ENCODE measurements around the gene EXOG.

Gene EXOG

DNA sequence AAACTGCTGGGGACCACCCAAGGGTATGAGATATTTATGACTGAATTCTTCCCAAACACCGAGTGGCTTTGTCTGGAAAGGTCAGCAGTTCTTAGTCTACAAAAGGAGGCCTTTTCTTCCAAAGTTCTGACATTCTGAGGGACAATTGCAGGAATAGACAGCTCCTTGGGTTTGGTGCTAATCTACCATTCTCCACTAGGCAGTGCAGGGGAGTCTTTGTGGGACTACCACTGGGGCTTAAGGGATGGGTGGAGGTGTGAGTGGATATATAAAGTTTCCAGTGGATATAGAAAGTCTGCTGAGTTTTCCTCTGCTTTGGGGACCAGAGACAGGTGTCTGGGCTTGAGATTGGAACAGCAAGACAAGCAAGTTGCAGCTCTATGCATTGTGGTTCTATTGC lies 62.7 kb downstream of the EXOG start:
- Histone ChIP-seq H3K27ac (ENCODE audit: poor library complexity, severe bottlenecking) (no peak overlapping the region), H3K27me3 (ENCODE audit: insufficient read depth, poor library complexity, severe bottlenecking) (no peaks in the 10 kb centered on the region), H3K9me3 (ENCODE audit: severe bottlenecking) (no peaks in the 10 kb centered on the region), H3K36me3 (ENCODE audit: low read depth) (no peaks in the 10 kb centered on the region), H3K4me1 (ENCODE audit: insufficient read depth, poor library complexity, severe bottlenecking) (no peaks in the 10 kb centered on the region), H3K4me3 (ENCODE audit: severe bottlenecking) (no peak overlapping the region)
- DNase-seq (ENCODE audit: low spot score) (no peak), ATAC-seq (ENCODE audit: low read depth) (no peak)
- TF ChIP-seq, protein P1, sequence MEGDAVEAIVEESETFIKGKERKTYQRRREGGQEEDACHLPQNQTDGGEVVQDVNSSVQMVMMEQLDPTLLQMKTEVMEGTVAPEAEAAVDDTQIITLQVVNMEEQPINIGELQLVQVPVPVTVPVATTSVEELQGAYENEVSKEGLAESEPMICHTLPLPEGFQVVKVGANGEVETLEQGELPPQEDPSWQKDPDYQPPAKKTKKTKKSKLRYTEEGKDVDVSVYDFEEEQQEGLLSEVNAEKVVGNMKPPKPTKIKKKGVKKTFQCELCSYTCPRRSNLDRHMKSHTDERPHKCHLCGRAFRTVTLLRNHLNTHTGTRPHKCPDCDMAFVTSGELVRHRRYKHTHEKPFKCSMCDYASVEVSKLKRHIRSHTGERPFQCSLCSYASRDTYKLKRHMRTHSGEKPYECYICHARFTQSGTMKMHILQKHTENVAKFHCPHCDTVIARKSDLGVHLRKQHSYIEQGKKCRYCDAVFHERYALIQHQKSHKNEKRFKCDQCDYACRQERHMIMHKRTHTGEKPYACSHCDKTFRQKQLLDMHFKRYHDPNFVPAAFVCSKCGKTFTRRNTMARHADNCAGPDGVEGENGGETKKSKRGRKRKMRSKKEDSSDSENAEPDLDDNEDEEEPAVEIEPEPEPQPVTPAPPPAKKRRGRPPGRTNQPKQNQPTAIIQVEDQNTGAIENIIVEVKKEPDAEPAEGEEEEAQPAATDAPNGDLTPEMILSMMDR (IDR thresholded peaks at IDR 0.05; ENCODE audit: poor library complexity, severe bottlenecking) = no peak

DNA sequence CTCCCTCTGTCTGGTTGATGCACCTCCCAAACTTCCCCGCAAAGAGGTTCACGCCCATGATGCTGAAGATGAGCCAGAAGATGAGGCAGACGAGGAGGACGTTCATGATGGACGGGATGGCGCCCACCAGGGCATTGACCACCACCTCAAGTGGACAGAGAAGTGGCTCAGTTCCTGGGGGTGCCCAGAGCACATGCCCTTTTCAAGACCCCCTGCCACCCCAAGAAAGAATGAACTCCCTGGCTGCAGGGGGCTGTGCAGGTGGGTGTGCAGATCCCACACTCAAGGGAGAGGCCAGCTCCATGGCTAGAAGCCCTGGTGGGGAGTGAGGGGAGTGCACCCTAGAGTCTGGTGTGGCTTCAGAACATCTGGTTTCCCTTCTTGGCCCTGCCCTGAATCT lies 64.1 kb downstream of the EXOG start:
- no peak overlapping the region for H3K27ac ChIP-seq (ENCODE audit: poor library complexity, severe bottlenecking)
- ATAC-seq (ENCODE audit: low read depth) (no peak), DNase-seq (ENCODE audit: low spot score) (no peak)
- H3K27me3 ChIP-seq (ENCODE audit: insufficient read depth, poor library complexity, severe bottlenecking) = no peaks in the 10 kb centered on the region
- no peak overlapping the region for H3K4me3 ChIP-seq (ENCODE audit: severe bottlenecking)
- no peaks in the 10 kb centered on the region for H3K4me1 ChIP-seq (ENCODE audit: insufficient read depth, poor library complexity, severe bottlenecking)
- H3K36me3 ChIP-seq (ENCODE audit: low read depth) = no peaks in the 10 kb centered on the region
- TF ChIP-seq, protein P1 (IDR thresholded peaks at IDR 0.05; ENCODE audit: poor library complexity, severe bottlenecking) = no peak
- no peaks in the 10 kb centered on the region for H3K9me3 ChIP-seq (ENCODE audit: severe bottlenecking)

DNA sequence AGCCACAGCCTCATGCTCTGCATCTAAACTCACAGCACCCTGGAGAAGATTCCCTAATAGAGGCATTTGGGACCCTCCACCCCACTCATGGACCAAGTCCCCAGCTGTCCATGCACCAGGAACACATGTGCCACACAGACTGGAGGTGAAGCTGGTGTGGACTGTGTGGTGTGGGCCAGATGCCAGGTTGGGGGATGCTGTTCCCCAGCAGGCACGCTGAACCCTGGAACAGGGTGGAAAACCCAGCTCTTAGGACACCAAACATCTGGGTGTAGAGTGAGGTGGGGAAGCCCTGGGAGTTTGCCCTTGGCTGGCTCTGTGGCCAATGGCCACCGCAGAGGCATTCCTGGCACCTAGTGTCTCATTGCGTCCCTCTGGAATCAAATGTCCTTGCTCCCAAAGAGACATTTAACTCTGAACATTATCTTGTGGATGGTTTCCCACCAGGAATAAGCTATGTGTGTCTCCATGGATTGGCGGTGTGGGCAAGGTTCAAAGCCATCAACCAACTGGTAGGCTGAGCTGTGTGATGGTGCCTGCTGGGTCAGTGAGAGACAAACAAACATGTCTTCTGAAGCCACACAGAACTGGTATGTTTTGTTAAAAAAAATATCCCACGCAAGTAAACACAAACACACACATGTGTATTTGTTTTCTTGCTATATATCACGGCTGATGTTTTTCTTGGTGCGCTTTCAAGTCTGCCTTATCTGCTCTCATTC lies 65.0 kb downstream of the EXOG start:
- H3K27ac ChIP-seq (ENCODE audit: poor library complexity, severe bottlenecking) = no peak overlapping the region
- TF ChIP-seq, protein P1 (IDR thresholded peaks at IDR 0.05; ENCODE audit: poor library complexity, severe bottlenecking) = no peak
- H3K4me1 ChIP-seq (ENCODE audit: insufficient read depth, poor library complexity, severe bottlenecking) = no peaks in the 10 kb centered on the region
- ATAC-seq (ENCODE audit: low read depth) = no peak
- no peaks in the 10 kb centered on the region for H3K36me3 ChIP-seq (ENCODE audit: low read depth)
- H3K4me3 ChIP-seq (ENCODE audit: severe bottlenecking) = no peak overlapping the region
- no peak for DNase-seq (ENCODE audit: low spot score)
- no peaks in the 10 kb centered on the region for H3K9me3 ChIP-seq (ENCODE audit: severe bottlenecking)
- H3K27me3 ChIP-seq (ENCODE audit: insufficient read depth, poor library complexity, severe bottlenecking) = no peaks in the 10 kb centered on the region

DNA sequence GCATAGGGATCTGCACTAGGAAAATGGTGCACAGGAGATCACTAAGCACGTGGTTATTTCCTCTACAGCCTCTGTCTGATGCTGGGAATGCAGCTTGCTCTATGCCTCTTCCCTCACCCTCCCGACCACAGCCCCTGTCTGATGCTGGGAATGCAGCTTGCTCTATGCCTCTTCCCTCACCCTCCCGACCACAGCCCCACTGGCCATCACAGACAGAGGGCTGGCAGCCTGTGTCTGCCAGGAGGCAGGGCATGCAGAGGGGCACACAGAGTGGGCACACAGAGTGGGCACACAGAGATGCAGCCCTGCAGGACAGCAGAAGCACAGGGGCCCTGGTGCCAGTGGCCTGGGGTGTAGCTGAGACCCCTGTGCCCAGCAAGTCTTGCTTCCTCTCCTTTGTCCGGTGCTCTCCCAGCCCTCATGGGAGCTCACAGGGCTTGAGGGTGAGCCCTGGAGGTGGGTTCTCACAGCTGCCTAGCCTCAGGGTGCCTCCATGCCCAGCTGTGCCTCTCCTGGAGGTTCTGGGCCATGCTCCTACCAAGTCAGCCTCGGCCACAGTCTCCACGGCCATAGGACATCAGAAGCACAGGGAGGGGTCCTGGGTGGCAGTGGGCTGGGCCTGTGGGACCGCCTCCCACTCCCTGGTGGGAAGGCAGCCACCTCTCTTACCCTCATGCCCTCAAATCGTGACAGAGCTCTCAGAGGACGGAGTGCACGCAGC lies 65.8 kb downstream of the EXOG start:
- H3K27ac ChIP-seq (ENCODE audit: poor library complexity, severe bottlenecking) = no peak overlapping the region
- no peak overlapping the region for H3K4me3 ChIP-seq (ENCODE audit: severe bottlenecking)
- no peaks in the 10 kb centered on the region for H3K36me3 ChIP-seq (ENCODE audit: low read depth)
- DNase-seq (ENCODE audit: low spot score) (no peak), ATAC-seq (ENCODE audit: low read depth) (no peak)
- H3K4me1 ChIP-seq (ENCODE audit: insufficient read depth, poor library complexity, severe bottlenecking) = no peaks in the 10 kb centered on the region
- H3K9me3 ChIP-seq (ENCODE audit: severe bottlenecking) = no peaks in the 10 kb centered on the region
- H3K27me3 ChIP-seq (ENCODE audit: insufficient read depth, poor library complexity, severe bottlenecking) = no peaks in the 10 kb centered on the region
- TF ChIP-seq, protein P1 (IDR thresholded peaks at IDR 0.05; ENCODE audit: poor library complexity, severe bottlenecking) = no peak

GRCh38 chr3:38562467-38562925 lies 66.4 kb downstream of the EXOG start:
- no peak for ATAC-seq (ENCODE audit: low read depth)
- H3K9me3 ChIP-seq (ENCODE audit: severe bottlenecking) = no peaks in the 10 kb centered on the region
- H3K4me1 ChIP-seq (ENCODE audit: insufficient read depth, poor library complexity, severe bottlenecking) = no peaks in the 10 kb centered on the region
- H3K27ac ChIP-seq (ENCODE audit: poor library complexity, severe bottlenecking) = no peak overlapping the region
- no peaks in the 10 kb centered on the region for H3K36me3 ChIP-seq (ENCODE audit: low read depth)
- H3K27me3 ChIP-seq (ENCODE audit: insufficient read depth, poor library complexity, severe bottlenecking) = no peaks in the 10 kb centered on the region
- no peak for DNase-seq (ENCODE audit: low spot score)
- TF ChIP-seq, protein P1 (IDR thresholded peaks at IDR 0.05; ENCODE audit: poor library complexity, severe bottlenecking) = no peak
- H3K4me3 ChIP-seq (ENCODE audit: severe bottlenecking) = no peak overlapping the region
